HepG2 (cell line): ENCODE measurements around the gene GNPDA1. TPM values are rescaled to one million over a fixed set of nuclear protein-coding genes. Genes with fewer than 3 reads are reported as not detected.

Experiments used
- EHMT2 ChIP-seq: fragments of 200-600 bp; sonication (generic); IDR thresholded peaks from 2 replicates; pipeline ENCODE4 v1.7.0; 2017; ENCODE audit warnings: antibody characterized with exemption, low read depth, low read length, borderline replicate concordance
- EZH2 ChIP-seq: conservative IDR thresholded peaks from 2 replicates; pipeline ENCODE4 v1.6.1; 2012; ENCODE audit warnings: mild to moderate bottlenecking, low read depth, low read length, moderate library complexity
- FOXK2 ChIP-seq: fragments of 450-650 bp; IDR thresholded peaks from 2 replicates; pipeline ENCODE4 v1.6.1; 2016
- GPN1 ChIP-seq: sonication (generic); formaldehyde crosslinking; IDR thresholded peaks from 2 replicates; pipeline ENCODE4 v1.5.1; 2020; ENCODE audit warnings: missing genetic modification reagents, borderline replicate concordance
- HOXA9 ChIP-seq: sonication (generic); formaldehyde crosslinking; IDR thresholded peaks from 2 replicates; pipeline ENCODE4 v1.8.1; 2022; ENCODE audit warnings: missing genetic modification reagents, mild to moderate bottlenecking, moderate library complexity, borderline replicate concordance
- MAFG ChIP-seq: sonication (generic); formaldehyde crosslinking; IDR thresholded peaks from 2 replicates; pipeline ENCODE4 v1.5.1; 2020; ENCODE audit warnings: mild to moderate bottlenecking, missing genetic modification reagents
- MED8 ChIP-seq: sonication (generic); formaldehyde crosslinking; IDR thresholded peaks from 2 replicates; pipeline ENCODE4 v1.8.1; 2023; ENCODE audit warnings: mild to moderate bottlenecking, missing genetic modification reagents; ENCODE audit not compliant: insufficient replicate concordance
- MEIS2 ChIP-seq: sonication (generic); formaldehyde crosslinking; IDR thresholded peaks from 2 replicates; pipeline ENCODE4 v1.9.0; 2021; ENCODE audit warnings: mild to moderate bottlenecking, missing genetic modification reagents
- NCOA5 ChIP-seq: sonication (generic); formaldehyde crosslinking; IDR thresholded peaks from 2 replicates; pipeline ENCODE4 v1.4.0; 2020; ENCODE audit warnings: missing genetic modification reagents
- RAD51 ChIP-seq: fragments of 450-650 bp; IDR thresholded peaks from 2 replicates; pipeline ENCODE4 v1.6.1; 2016; ENCODE audit warnings: borderline replicate concordance
- RNF2 ChIP-seq: fragments of 450-650 bp; conservative IDR thresholded peaks from 2 replicates; pipeline ENCODE4 v1.6.1; 2016; ENCODE audit warnings: low read depth
- SSRP1 ChIP-seq: IDR thresholded peaks from 2 replicates; pipeline ENCODE4 v1.6.1; 2016; ENCODE audit warnings: control low read depth
- U2AF1 ChIP-seq: fragments of 200-400 bp; formaldehyde crosslinking; optimal IDR thresholded peaks from 2 replicates; pipeline ENCODE3; 2017; ENCODE audit warnings: mild to moderate bottlenecking, low read depth, low read length
- ZFP1 ChIP-seq: IDR thresholded peaks from 2 replicates; pipeline ENCODE4 v1.6.1; 2016
- ZNF367 ChIP-seq: sonication (generic); formaldehyde crosslinking; IDR thresholded peaks from 2 replicates; pipeline ENCODE4 v1.4.0; 2020; ENCODE audit warnings: missing genetic modification reagents, borderline replicate concordance
- ZNF383 ChIP-seq: sonication (generic); formaldehyde crosslinking; IDR thresholded peaks from 2 replicates; pipeline ENCODE4 v1.4.0; 2020; ENCODE audit warnings: missing genetic modification reagents, mild to moderate bottlenecking, borderline replicate concordance
- ZNF431 ChIP-seq: sonication (generic); formaldehyde crosslinking; IDR thresholded peaks from 2 replicates; pipeline ENCODE4 v1.9.0; 2022; ENCODE audit warnings: missing genetic modification reagents, low read depth, mild to moderate bottlenecking, borderline replicate concordance
- ZNF720 ChIP-seq: sonication (generic); formaldehyde crosslinking; IDR thresholded peaks from 2 replicates; pipeline ENCODE4 v1.4.0; 2020; ENCODE audit warnings: missing genetic modification reagents
- ZNF891 ChIP-seq: sonication (generic); formaldehyde crosslinking; IDR thresholded peaks from 2 replicates; pipeline ENCODE4 v1.5.0; 2020; ENCODE audit warnings: mild to moderate bottlenecking, missing genetic modification reagents
- ZSCAN20 ChIP-seq: sonication (generic); formaldehyde crosslinking; IDR thresholded peaks from 2 replicates; pipeline ENCODE4 v1.4.0; 2020; ENCODE audit warnings: missing genetic modification reagents, mild to moderate bottlenecking, borderline replicate concordance
- polyA plus RNA-seq, 8 experiments: library from polyadenylated mRNA; depleted of rRNA in 3 of 8; stranded (reverse) in 7 of 8; unstranded in 1 of 8; fragments of >200 nt; fragmentation: Illumina TruSeq in 4 of 8; extraction: Trizol in 4 of 8; gene quantifications; 2 replicates each; pipeline versions ENCODE4 v1.2.1 to v1.2.3, GENCODE V29; 2011 to 2016; ENCODE audit warnings: low read depth in 4 of 8, missing spikeins in 1 of 8, mixed read lengths in 1 of 8; ENCODE audit not compliant: insufficient read depth in 1 of 8
- total RNA-seq, 5 experiments: library from RNA; depleted of rRNA; stranded (reverse); fragments of >200 nt; fragmentation: Illumina TruSeq; extraction: Trizol; gene quantifications; 2 replicates each; pipeline ENCODE4 v1.2.3, GENCODE V29; 2016; ENCODE audit warnings: low read depth in 1 of 5
- TF ChIP-seq, protein P1 (sequence below): sonication (generic); formaldehyde crosslinking; IDR thresholded peaks from 2 replicates; pipeline ENCODE4 v1.4.0; 2020; ENCODE audit warnings: missing genetic modification reagents, borderline replicate concordance
- TF ChIP-seq, protein P2 (sequence below): sonication (generic); formaldehyde crosslinking; IDR thresholded peaks from 2 replicates; pipeline ENCODE4 v1.4.0; 2020; ENCODE audit warnings: mild to moderate bottlenecking, missing genetic modification reagents
- TF ChIP-seq, protein P3 (sequence below): sonication (generic); formaldehyde crosslinking; IDR thresholded peaks from 2 replicates; pipeline ENCODE4 v1.4.0; 2020; ENCODE audit warnings: missing genetic modification reagents

The GNPDA1 gene
- total and polyA plus RNA-seq, 2 of the 13 experiments (the other 11 are each of a cell fraction or from before 2014, with no cell fraction given) = 6.0 to 54.1 TPM

DNA sequence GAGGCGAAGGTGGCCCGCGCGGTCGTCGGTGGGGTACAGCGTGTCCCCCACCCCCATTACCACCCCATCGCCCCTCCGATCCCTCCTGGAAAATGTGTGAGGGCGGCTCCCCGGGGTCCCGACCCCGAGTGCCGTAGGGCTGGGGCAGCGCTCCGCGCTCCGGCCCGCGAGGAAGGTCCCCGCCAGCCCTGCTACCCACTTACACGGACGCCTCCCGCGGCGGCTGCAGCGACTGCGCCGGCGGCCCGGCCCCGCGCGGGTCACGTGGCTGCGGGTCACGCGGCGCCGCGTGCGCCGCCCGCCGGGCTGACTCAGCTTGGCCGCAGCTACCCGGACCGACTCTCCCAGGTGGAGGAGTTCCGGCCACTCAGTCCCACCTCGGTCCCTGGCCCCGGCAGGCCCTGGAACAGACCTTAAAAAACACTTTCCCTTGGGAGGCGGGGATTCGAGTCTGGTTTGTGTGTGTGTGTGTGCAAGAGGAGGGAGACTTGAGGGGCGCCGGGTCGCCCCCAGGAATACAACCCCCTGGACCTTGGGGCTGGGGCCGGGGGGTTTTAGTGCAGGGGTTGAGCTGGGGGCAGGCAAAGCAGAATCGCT lies at the start of gene GNPDA1 (continued):
- TF ChIP-seq, protein P1, sequence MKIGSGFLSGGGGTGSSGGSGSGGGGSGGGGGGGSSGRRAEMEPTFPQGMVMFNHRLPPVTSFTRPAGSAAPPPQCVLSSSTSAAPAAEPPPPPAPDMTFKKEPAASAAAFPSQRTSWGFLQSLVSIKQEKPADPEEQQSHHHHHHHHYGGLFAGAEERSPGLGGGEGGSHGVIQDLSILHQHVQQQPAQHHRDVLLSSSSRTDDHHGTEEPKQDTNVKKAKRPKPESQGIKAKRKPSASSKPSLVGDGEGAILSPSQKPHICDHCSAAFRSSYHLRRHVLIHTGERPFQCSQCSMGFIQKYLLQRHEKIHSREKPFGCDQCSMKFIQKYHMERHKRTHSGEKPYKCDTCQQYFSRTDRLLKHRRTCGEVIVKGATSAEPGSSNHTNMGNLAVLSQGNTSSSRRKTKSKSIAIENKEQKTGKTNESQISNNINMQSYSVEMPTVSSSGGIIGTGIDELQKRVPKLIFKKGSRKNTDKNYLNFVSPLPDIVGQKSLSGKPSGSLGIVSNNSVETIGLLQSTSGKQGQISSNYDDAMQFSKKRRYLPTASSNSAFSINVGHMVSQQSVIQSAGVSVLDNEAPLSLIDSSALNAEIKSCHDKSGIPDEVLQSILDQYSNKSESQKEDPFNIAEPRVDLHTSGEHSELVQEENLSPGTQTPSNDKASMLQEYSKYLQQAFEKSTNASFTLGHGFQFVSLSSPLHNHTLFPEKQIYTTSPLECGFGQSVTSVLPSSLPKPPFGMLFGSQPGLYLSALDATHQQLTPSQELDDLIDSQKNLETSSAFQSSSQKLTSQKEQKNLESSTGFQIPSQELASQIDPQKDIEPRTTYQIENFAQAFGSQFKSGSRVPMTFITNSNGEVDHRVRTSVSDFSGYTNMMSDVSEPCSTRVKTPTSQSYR (CRISPR knock-in tag) = peak; percentile 37; the same call in 1 of the 2 replicates
- TF ChIP-seq RNF2 (peak; percentile 80; the same call in 1 of the 2 replicates), U2AF1 (peak; percentile 66), MED8 (CRISPR knock-in tag) (no peak), SSRP1 (CRISPR knock-in tag) (no peak), GPN1 (no peak), ZNF367 (CRISPR knock-in tag) (peak; percentile 59; the same call in 1 of the 2 replicates), RAD51 (peak; percentile 22; the same call in 1 of the 2 replicates), ZNF383 (CRISPR knock-in tag) (no peak), ZNF431 (CRISPR knock-in tag) (no peak), ZNF891 (CRISPR knock-in tag) (no peak), FOXK2 (no peak), EZH2 (no peak), ZSCAN20 (CRISPR knock-in tag) (0 out of 2 replicates have a peak, but pooled peaks have one; percentile 44), EHMT2 (no peak), ZNF720 (no peak), MAFG (CRISPR knock-in tag) (no peak), ZFP1 (CRISPR knock-in tag) (no peak), MEIS2 (CRISPR knock-in tag) (no peak), NCOA5 (CRISPR knock-in tag) (no peak), HOXA9 (no peak)
- TF ChIP-seq, protein P2, sequence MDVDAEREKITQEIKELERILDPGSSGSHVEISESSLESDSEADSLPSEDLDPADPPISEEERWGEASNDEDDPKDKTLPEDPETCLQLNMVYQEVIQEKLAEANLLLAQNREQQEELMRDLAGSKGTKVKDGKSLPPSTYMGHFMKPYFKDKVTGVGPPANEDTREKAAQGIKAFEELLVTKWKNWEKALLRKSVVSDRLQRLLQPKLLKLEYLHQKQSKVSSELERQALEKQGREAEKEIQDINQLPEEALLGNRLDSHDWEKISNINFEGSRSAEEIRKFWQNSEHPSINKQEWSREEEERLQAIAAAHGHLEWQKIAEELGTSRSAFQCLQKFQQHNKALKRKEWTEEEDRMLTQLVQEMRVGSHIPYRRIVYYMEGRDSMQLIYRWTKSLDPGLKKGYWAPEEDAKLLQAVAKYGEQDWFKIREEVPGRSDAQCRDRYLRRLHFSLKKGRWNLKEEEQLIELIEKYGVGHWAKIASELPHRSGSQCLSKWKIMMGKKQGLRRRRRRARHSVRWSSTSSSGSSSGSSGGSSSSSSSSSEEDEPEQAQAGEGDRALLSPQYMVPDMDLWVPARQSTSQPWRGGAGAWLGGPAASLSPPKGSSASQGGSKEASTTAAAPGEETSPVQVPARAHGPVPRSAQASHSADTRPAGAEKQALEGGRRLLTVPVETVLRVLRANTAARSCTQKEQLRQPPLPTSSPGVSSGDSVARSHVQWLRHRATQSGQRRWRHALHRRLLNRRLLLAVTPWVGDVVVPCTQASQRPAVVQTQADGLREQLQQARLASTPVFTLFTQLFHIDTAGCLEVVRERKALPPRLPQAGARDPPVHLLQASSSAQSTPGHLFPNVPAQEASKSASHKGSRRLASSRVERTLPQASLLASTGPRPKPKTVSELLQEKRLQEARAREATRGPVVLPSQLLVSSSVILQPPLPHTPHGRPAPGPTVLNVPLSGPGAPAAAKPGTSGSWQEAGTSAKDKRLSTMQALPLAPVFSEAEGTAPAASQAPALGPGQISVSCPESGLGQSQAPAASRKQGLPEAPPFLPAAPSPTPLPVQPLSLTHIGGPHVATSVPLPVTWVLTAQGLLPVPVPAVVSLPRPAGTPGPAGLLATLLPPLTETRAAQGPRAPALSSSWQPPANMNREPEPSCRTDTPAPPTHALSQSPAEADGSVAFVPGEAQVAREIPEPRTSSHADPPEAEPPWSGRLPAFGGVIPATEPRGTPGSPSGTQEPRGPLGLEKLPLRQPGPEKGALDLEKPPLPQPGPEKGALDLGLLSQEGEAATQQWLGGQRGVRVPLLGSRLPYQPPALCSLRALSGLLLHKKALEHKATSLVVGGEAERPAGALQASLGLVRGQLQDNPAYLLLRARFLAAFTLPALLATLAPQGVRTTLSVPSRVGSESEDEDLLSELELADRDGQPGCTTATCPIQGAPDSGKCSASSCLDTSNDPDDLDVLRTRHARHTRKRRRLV (CRISPR knock-in tag) = 0 out of 2 replicates have a peak, but pooled peaks have one; percentile 11
- TF ChIP-seq, protein P3, sequence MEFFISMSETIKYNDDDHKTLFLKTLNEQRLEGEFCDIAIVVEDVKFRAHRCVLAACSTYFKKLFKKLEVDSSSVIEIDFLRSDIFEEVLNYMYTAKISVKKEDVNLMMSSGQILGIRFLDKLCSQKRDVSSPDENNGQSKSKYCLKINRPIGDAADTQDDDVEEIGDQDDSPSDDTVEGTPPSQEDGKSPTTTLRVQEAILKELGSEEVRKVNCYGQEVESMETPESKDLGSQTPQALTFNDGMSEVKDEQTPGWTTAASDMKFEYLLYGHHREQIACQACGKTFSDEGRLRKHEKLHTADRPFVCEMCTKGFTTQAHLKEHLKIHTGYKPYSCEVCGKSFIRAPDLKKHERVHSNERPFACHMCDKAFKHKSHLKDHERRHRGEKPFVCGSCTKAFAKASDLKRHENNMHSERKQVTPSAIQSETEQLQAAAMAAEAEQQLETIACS (CRISPR knock-in tag) = no peak
